Activated effector memory CD4-positive, alpha-beta T cell treated with Interleukin-2 at 50 U/mL for 16 hours (primary cell): ENCODE measurements around the gene FBXO15.

Experiments used
- DNase-seq: peaks from one replicate; pipeline ENCODE4 v3.0.0-alpha.2; 2020

Gene FBXO15, protein sequence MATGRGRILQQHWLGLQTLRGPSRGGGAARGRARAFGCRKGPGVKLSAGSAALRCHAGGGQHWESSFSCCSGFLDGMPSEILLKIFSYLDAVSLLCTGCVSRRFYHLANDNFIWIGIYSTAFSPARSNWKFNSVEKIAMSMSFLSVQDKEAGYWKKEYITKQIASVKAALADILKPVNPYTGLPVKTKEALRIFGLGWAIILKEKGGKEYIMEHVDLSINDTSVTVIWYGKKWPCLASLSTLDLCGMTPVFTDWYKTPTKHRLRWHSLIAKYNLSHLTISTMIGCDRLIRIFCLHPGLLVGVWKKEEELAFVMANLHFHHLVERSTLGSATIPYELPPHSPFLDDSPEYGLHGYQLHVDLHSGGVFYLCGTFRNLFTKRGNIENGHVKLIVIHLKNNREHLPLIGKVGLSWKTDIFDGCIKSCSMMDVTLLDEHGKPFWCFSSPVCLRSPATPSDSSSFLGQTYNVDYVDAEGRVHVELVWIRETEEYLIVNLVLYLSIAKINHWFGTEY

GRCh38 chr18:74147779-74148542 lies at the start of gene FBXO15, which contains the start of gene TIMM21:
Gene FBXO15 (minus strand): TSS chr18:74147834. CDS start chr18:74147785, 49 bp downstream.
Gene TIMM21 (plus strand): TSS chr18:74148523. CDS start chr18:74148809, 286 bp downstream.
- peak; percentile 94 for DNase-seq

- DNase-seq, result peak; percentile 19
Measured at GRCh38 chr18:74196220-74197119, 48.8 kb upstream of the FBXO15 start.

- no peak for DNase-seq
Measured at GRCh38 chr18:74194691-74195090, 47.1 kb upstream of the FBXO15 start.

GRCh38 chr18:74191577-74191976 lies 43.9 kb upstream of the FBXO15 start:
- no peak for DNase-seq

DNA sequence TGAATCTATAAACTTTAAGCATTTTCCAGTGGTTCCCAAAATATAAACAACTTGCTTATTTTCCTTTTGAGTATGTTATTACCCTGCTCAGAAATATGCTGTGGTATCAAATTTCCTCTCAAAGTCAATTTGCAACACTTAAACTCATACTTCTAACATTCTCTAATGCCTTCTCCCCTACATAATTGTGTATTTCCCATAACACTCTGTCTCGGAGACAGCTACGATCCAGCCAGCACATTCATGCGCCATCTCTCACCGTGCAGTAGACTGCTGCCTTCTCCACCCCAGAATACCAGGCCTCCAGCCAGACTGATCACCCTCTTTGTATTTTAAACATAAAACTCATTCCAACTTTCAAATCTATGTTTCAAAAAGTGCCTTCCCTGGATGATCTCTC lies 42.5 kb upstream of the FBXO15 start:
- DNase-seq, result no peak

DNA sequence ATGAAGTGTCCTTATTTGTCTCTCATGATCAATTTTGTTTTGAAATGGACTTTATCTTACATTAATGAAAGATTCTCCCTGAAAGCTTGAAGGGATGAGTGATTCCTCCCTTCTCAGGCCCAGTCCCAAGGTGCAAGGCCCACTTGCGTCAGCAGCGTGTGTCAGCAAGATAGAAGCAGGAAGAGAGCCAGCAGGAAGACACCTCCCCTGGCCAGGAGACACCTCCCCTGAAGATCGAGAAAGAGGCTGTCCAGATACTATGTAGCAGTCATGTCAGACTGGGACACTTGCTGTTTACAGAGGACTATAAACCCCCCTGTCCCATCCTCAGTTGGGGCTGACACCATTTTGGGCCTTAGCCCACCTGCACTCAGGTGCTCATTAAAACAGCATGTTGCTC lies 39.0 kb upstream of the FBXO15 start:
- no peak for DNase-seq

- no peak for DNase-seq
Measured at GRCh38 chr18:74185860-74186259, 38.2 kb upstream of the FBXO15 start.

DNA sequence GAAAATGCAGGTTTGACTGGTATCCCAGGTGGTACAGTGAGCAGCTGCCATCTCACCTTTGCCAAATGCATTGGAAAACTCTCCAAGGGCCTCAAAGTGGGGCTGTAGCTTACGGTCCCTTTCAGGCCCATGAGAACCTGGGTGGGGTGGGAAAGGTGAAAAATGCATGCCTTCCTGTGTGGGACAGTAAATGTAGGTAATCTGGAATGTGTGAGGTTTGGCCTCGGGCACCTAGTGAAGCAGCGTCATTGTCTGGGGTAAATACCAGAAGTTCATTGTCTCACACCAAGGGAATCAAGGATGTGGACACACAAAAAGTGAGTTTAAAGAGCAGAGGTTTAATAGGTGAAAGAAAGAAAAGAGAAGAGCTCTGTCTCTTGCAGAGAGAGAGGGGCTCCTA lies 37.2 kb upstream of the FBXO15 start:
- DNase-seq, result no peak

DNA sequence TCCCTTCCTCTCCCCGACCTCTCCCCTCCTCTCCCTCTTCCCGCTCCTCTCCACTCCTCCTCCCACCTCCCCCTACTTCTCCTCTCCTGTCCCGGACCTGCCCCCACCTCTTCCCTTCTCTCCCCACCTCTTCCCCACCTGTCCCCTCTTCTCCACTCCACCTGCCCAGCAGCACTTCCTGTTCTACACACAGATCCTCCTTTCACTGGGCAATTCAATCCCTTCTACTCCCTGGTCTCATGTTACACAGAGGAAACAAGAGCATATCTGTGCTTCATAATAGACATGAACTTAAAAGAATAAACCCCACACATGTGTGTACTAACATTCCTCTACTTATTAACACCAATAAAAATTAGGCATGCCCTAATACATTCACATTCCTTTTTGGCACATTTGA lies 35.5 kb upstream of the FBXO15 start:
- DNase-seq, result no peak

DNA sequence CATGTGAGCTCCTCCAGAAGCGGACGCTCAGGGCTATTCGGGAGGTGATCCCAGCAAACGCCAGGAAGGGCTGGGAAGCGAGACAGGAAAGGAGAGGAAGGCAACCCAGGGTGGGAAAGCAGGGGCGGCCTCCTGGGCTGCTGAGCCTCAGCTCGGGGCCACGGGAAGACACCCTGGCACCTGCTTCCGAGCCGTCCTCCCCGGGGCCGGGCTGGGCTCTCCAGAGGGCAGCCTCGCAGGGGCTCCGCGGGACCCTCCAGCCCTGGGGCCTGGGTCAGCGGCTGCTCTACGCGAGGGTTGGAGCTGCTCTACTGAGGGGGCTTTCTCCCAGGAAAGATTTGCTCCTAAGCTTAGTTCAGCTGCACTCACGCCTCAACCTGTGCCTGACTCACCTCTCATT lies 34.7 kb upstream of the FBXO15 start:
- DNase-seq, result no peak

DNA sequence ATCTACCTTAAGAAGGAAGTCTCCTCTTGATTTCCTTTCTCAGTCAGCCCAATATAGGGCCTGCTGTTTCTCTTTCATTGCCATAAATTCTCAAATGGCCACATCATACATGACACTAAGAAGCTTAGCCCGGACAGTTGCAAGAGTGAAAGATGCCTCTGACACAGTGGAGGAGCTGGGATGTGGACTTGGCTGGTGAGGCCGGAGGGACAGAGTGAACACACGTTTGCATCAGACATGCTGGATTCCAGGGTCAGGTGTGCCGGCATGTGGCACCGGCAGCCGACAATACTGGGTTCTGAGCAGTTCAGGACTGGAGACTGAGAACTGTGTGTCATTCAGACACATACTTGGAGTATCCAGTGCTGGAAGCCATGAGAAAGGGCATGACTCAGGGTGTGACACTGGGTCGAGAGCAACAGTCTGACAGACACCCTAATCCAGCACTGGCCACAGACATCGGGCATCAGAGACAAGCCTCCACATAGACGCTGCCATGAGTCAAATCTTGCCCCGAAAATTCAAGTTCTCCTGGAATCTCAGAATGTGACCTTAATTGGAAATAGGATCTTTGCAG lies 32.1 kb upstream of the FBXO15 start:
- no peak for DNase-seq

DNA sequence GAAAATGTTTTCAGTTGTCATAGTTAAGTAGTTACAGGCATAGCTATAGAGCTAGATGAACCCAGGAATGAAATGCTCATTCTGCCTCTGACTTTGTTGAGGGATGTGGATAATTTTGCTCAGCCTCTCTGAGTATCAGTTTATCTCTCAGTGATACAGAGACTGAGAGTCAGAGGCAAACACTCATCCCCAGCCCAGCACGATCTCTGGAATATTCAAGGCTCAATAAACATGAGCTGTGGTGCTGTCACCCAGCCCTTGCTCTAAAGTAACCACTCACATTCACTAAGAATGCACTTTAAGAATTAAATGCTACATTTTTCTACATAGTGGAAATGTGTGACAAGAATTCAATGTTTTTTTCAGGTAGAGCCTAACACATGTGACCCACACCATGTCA lies 31.2 kb upstream of the FBXO15 start:
- DNase-seq, result no peak

DNA sequence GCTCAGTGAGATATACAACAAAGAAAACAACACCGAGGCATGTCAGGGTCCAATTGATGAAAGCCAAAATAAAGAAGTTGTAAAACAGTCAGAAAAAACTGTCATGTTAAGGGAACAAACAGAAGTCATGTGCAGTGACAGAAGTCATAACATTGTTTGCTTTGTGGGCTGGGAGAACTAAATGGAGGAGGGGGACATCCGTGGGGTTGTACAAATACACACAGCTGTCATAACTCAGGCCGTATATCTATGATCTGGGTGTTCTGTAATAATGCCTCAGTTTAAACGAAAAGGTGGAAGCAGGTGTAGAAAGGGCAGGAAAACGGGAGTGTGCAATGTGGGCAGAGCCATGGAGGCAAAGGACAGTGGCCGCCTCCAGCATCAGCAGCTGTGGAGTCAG lies 28.0 kb upstream of the FBXO15 start:
- DNase-seq, result no peak

DNA sequence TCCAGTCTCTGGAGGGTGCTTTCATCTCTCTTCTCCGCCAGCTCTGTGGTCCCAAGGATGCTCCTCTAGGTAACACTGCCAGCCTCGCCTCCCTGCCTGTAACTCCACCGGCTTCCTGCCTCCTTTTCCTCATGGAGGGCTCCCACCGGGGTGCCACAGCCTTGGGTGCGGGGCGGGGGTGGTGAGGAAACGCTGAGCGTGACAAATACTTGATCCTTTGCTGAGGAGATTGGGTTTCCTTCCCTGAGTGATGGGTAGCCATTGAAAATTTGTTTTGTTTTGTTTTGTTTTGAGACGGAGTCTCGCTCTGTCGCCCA lies 25.8 kb upstream of the FBXO15 start:
- DNase-seq, result no peak

GRCh38 chr18:74172697-74173433 lies 25.2 kb upstream of the FBXO15 start:
- DNase-seq, result no peak

DNA sequence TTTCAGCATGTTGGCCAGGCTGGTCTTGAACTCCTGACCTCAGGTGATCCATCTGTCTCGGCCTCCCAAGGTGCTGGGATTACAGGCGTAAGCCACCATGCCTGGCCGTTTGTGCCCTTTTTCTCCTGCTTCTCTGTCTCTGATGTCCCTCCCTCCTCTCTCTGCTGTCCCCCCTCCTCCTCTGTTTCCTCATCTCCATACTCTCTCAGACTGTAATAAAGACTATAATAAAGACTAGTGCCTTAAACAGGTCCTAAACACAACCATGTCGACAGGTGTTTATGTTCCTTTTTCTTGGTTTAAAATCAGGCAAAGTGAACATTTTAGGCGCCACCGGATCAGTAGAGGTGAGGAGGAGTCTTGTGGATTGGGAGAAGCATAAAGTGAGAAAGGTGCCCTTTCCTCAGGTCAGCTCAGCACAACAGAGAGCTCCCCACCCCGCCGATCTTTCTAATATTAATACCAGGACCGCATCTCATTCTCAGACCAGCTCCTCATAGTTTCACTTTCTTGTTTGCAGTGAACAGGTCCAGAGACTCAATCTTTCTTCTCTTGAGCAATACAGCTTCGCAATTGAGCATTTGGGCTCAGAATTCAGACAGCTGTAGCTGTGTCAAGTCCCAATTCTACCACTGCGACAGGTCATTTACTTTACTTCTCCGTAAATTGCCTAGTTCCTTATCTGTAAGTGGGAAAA lies 24.4 kb upstream of the FBXO15 start:
- DNase-seq, result no peak

DNA sequence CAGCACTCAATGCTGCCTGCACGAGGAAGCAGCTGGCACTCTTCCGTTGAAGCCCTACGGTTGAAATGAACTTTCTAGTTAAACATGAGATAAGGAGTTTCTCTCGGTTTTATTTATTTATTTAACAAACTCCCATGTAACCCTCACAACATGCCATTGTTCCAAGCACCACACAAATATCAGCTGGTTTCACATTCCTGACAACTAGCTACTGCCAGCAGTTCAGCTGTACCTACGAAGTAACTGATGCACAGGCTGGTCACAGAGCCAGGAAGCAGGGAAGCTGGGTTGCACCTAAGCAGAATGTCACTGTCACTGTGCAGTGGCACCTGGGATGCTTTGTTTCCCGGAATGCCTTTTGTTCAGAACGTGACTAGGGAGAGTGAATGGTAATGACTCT lies 18.8 kb upstream of the FBXO15 start:
- DNase-seq, result no peak

DNA sequence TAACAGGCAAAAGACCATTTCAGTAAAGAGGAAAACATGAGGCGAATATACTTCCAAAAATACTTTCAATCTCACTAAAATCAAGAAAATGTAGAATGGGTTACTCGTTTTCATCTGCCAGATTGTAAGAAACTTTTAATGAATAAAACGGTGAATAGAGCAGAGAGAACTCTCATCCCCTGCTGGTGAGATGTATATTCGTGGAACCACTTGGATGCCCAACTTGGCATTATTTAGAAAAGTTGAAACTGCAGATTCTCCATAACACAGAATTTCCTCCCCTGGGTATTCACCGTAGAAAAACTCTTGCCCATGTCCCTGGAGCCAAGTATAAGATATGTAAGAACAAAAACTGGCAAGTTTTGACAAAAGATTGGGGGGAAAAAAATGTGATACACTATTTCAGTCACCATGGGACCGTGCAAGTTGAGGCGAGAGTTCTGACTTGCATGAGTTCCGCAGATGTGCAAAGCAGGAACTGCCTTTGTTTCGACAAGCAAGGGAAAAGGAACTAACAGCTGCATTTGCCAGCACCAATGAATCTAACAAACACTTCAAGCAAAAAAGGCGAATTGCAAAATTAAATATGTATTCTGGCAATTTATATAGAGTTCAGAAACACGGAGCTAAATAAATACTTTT lies 15.5 kb upstream of the FBXO15 start:
- DNase-seq, result no peak

GRCh38 chr18:74155276-74155675 lies 7.6 kb upstream of the FBXO15 start:
- DNase-seq, result no peak

DNA sequence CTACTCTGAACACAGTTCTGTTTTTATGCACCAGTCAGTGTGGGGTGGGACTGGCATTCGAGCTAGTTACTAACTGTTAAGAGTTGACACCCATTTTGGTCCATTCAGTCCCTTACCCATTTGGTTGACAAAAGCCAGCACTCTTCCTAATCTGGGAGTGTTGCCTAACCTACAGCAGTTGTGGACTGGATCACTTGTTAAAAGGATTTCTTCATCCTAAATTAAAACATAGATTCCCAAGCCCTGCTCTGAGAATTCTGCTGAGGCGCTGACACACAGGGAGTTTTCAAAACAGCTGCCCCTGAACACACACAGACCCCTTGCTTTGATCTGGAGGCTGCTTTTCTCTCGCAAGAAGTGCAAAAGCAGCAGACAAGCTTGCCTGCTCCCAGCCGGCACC lies 7.1 kb upstream of the FBXO15 start:
- DNase-seq, result no peak

- DNase-seq, result no peak
Measured at GRCh38 chr18:74153793-74154192, 6.2 kb upstream of the FBXO15 start.
